ENCODE measurements around the gene GPR17.
A peak's percentile ranks its signal among the peaks of the same experiment; 100 is the strongest.

GPR17 gene

DNA sequence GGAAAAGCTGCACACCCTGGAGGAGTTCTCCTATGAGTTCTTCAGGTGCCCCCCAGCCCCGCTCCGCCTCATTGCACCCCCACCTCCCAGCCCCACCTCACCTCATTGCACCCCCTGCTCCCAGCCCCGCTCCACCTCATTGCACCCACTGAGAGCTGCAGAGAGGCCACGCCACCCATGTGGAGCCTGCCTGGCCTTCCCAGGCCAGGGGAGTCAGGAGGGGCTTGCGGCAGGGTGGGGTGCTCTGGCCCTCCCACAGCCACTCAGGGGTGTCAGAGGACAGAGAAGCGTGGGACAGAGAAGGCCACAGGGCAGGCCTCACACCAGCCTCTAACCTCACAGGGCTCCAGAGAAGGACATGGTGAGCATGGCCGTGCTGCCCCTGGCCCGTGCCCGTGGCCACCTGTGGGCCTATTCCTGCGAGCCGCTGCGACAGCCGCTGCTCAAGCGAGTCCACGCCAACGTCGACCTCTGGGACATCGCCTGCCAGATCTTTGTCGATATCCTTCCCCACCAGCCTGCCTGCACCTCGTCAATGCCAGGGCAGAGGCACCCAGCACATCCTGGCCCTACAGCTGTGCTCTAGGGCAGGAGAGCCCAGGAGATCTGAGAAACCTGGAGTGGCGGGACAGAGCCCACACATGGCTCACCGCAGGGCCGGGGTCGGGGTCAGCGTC is 15.0 kb upstream of the GPR17 start:
- DNase-seq = no peak

DNA sequence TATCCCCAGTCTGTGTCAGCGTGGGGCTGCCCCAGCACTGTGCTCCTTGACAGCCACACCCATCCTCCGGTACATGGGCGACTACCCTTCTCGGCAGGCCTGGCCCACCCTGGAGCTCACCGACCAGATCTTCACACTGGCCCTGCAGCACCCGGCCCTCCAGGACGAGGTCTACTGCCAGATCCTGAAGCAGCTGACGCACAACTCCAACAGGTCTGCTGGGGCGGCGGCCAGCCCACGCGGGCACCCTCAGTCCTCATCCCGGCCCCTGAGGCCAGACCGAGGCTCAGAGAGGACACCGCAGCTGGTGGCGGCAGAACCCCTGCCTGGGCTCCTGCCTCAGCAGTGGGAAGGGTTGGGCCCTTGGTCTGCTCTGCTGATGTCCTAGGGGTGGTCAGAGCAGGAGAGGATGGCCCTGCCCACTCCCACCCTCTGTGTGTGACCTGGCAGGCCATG is 14.4 kb upstream of the GPR17 start:
- no peak for DNase-seq

DNA sequence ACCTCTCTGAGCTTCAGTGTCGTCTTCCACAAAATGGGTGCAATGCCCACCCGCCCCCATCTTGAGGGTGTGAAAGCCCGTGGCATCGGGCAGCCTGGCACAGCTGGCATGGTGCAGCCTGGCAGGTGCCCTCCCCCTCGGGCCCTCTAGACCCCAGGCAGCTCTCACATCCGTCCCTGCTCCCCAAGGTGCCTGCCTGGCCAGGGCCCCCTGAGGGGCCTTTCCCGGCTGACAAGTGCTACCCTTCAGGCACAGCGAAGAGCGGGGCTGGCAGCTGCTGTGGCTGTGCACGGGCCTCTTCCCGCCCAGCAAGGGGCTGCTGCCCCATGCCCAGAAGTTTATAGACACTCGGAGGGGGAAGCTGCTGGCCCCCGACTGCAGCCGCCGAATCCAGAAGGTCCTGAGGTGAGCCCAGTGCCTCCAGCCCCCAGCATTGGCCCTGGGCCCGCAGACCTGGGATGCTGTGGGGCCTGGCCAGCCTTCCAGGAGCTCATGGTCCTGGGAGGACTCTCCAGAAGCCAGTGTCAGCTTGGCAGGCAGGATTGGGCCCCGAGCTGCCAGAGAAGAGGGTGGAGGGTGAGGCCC is 13.9 kb upstream of the GPR17 start:
- no peak for DNase-seq

DNA sequence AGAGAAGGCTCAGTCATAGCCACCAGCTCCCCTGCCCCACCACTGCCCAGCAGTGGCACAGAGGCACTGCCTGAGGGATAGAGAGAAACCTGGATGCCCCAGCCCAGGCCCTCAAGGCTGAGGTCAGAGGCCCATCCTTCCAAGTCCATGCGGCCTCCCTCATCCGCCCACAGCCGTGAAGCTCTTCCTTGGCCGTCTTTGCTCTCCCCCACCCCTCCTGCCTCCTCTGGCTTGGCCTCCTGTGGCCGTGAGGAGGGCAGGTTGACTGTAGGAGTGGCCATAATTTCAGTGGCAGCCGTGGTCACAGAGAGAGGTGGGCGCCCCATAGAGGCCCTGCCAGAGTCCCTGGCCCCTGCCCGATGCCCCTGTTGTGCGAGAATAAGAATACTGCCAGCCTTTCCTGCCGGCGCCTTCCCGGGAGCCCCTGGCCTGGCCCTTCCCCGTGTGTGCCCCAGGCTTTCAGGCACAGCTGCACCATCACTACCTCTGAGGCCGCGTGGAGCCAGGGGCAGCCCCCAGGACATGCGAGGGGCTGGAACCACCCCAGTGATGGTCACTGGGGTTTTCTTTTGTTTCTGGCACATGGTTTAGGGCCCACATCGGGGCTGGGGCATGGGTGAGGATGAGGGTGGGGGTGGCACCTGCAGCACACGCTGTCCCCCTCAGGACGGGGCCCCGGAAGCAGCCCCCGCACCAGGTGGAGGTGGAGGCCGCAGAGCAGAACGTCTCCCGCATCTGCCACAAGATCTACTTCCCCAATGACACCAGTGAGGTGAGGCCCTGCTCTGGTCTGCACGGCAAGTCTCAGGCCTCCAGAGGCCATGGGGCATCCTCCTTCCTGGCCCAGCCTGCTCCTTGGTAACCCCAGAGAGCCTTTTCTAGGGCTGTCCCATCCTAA is 13.1 kb upstream of the GPR17 start:
- DNase-seq = no peak

DNA sequence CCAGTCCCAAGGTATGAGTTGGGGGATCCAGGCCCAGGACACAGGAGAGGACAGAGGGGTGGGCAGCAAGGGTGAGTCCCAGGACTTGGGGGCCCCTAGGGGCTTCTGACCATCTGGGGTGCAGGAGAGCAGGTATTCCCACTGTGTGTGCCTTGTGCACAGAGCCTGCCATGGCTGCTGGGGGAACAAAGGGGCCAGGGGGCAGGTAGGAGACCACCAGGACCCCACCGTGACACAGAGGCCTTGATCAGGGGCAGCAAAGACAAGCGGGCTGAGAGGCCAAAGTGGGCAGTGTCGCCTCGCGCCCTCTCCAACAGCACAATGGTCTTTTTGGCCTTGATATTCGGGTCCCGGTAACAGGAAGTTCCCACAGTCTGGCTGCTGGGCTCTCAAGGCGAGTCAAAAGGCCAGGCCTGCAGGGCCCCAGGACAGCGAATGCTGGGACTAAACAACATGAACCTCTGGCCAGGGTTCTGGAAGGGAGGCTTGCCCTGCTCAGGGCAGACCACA is 12.3 kb upstream of the GPR17 start:
- DNase-seq = no peak

DNA sequence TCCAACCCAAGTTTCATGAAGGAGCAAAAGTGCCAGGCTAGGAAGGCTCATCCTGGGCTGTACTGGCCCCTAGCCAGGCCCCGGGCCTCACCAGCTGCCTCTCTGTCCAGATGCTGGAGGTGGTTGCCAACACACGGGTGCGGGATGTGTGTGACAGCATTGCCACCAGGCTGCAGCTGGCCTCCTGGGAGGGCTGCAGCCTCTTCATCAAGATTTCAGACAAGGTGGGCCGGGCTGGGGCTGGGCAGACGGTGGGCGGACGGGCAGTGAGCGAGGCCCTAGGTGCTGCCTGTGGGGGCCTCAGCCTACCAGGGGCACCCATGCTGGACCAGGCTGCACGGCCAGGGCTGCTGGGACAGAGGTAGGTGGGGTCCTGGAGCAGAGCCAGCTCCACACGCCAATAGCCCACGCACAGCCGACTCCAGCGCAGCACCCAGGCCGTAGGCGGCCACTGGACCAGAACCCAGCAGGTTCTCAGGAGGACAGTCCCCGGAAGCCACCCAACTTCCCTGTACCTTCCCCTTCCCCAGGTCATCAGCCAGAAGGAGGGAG is 11.8 kb upstream of the GPR17 start:
- no peak for DNase-seq

DNA sequence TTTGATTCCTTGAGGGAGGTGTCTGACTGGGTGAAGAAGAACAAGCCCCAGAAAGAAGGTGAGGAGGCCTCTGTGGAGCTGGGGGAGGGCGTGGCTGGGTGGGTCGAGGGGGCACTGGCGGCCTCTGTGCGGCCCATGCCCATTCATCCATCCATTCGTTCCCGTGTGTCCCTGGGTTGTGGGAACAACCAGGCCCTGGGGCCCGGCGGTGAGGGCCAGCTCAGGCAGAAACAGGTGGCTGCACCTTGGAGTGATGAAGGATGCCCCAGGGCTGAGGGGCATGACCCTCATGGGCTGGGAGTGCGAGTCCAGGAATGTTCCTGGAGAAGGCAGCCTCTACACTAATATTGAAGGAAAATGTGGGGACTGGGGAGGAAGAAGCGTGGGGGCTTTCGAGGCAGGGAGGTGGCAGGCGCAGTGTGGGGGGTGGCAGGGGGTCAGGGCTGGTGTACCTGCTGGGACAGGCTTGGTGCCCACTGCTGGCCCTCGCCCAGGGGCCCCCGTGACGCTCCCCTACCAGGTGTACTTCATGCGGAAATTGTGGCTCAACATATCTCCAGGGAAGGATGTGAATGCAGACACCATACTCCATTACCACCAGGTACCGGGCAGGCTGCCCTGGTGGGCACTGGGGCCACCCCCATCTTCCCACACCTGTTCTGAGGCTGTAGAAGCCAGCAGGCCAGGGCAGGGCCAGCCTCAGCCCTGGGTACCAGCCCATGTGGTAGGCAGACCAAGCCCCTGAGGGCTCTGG is 11.2 kb upstream of the GPR17 start:
- DNase-seq = no peak

DNA sequence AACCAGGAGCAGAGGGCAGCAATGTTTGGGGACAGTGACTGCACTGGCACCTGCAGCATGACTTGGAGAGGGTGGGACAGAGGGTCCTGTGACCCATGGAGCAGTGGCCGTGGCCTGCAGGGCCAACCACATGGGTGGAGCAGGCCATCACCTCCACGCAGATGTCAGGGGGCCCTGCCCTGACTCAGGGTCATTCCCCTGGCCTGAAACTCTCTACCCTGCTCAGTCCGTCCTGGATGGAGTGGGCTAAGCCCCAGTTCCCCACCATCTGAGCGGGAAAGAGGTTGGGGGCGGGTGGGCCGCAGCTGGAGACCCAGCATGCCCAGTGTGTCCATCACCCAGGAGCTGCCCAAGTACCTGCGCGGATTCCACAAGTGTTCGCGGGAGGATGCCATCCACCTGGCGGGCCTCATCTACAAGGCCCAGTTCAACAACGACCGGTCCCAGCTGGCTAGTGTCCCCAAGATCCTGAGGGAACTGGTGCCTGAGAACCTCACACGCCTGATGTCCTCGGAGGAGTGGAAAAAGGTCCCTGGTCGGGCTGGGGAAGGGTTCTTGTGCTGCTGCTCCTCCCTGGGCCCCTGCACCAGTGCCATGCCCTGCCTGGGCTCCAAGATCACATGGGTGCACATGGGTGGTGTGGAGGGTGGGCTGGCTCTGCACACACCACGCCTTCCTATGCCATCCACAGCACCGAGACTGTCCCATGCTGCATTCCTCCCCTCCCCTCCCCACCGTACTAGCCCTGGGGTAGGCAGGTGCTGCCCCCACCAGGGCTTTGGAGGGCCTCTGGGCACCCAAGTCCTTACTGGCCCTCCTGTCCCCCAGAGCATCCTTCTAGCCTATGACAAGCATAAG is 10.3 kb upstream of the GPR17 start:
- no peak for DNase-seq

DNA sequence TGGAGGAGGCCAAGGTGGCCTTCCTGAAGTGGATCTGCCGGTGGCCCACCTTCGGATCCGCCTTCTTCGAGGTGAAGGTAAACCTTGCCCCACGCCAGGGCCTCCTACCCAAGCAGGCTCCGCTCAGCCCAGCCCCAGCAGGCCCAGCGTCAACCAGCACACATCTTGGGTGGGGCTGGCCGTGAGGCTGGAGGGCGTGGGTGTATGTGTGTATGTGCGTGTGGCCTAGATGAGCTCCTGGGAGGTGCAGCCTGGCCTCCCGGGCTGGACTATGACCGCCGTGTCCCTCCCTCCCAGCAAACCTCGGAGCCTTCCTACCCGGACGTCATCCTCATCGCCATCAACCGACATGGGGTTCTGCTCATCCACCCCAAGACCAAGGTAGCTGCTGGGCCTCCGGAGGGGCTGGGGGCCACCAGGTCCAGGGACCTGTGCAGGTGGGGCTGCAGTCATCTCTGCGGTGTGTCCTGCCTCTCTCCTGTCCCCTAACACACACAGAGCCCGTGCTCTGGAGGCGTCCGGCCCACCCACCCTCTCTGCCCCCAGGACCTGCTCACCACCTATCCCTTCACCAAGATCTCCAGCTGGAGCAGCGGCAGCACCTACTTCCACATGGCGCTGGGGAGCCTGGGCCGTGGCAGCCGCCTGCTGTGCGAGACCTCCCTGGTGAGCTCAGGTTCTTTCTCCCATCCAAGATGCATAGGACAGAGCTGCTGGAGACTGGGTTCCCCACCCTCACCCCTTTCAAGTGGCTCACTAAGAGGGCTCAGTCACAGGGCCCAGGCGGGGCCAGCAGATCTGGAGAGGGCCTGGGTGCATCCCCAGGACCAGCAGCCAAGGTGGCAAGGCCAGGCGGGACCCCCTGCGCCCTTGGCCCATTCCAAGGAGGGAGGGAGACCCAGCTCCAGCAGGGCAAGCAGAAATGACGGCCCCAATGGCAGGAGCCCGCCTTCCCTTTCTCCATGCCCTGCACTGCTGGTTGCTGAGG is 9.4 kb upstream of the GPR17 start:
- DNase-seq = no peak

DNA sequence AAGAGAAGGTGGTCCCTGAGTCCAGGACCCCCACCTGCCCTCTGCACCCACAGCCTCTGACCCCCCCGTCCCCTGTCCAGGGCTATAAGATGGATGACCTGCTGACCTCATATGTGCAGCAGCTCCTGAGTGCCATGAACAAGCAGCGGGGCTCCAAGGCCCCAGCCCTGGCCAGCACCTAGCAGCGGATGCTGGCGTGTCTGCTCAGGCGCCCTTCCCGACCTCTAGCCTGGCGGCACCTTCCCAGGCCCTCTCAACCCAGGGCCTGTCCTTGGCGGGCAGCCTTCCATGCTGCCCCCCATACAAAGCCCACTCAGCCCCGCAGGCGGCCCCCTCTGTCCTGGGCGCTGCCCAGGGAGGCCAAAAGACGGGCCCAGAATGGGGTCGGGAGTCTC is 8.7 kb upstream of the GPR17 start:
- no peak for DNase-seq

DNA sequence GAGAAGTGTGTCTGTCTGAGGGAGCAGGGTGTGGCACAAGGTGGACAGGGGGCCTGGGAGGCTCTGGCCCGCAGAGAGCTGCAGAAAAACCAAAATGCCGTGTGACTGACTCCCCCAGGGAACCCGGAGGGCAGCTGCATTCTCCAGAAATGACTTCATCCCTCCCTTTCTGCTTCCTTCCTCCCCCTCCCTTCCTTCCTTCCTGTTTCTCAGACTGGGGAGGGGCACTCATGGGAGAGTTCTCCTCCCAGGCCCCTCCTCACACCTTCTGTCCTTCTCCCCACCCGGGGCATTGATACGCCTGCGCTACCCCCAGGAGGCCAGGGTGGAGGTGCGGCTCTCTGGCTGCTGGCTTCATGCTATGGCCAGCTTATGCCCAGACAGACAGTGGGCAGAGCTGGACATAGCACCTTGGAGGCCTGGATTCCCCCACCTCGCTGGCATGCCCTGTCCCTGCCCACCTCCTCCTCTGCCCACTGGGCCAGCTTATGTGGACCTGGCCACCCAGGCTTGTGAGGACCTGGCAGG is 8.2 kb upstream of the GPR17 start:
- DNase-seq = peak; percentile 89

DNA sequence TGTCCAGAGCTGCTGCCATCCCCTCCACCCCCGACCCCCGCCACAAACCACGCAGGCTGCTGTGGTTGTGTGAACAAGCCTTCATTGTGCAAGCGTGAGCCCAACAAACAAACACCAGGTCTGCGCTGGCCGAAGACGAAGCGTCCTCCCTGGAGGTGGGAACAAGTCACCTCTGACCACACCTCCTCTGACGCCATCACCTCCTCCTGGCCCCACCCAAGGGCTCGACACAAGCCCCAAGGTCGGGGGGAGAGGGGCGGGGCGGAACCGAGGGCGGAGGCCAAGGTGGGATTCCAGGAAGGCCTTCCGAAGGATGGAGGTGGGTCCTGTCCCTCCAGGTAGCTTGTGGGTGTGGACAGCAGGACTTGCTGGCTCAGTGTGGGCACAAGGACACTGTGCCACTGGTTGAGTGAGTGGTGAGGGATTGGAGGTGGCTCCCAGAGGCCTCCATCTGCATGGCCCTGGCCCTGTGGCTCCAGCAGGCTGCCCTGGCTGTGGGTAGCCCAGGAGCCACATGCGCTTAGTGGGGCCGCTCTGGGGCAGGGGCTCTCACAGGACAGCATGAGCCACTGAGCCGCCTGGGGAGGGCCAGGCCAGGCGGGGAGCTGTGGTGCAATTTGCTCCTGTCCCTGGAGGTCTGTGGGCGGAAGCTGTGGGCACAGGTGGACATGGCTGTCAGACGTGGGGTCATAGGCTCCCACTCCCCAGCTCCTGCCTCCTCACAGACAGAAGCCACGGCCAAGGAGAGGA is 7.4 kb upstream of the GPR17 start:
- DNase-seq = no peak

DNA sequence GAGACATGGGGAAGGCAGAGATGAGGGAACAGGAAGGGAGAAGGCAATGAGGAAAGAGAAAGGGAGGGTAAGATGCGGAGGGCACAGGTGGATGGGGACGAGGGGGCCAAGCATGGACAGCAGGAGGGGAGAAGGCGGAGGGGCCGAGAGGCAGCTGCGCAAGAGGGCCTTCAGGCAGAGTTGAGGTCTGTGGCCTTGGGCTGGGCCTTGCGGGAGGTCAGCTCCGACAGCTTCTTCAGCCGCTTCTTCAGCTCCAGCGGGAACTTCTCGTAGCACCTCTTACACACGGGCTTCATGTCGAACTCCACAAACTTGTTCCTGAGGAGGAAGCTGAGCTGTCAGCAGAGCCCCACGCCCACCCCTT is 6.9 kb upstream of the GPR17 start:
- no peak for DNase-seq

DNA sequence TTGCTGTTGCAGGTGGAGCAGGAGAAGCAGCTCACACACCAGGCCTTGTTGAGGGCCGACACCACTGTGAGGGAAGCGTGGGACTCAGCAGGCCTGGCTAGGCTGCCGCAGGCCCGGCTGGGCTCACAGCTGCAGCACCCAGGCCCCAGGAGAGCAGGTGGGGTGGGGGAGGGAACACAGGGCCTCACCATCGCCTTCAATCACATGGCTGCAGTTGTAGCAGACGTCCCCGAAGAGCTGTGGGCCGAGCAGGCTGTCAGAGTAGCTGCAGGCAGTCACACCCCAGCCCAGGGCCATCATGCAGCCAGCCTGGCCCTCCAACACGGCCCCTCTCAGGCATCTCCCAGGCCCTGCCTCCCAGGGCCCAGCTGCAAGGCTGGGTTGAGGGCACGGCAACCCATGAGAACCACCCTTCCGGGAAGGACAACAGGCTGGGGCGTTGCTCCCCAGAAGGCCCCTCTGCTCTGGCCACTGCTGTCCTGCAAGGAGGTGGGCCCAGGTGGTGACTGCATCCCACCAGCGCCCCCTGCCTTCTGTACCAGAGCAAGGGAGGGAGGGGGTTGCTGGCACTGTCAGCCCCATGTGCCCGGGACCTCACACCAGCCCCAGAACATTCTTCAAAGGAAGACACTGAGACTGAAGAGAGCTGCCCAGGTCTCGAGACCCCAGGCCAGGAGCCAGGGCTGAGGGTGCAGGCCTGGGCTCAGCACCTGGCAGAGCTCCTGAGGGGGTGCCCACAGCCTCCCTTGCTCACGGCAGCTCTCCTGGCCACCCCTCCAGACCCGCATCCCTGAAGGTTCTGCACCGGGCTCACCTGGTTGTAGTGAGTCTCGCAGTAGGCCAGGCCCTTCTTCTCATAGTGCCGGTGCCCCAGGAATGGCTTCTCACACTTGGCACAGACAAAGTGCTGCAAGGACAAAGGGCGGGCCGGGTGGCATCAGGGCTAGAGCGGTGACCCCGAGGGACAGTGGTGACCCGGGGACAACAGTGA is 5.6 kb upstream of the GPR17 start:
- DNase-seq = no peak

DNA sequence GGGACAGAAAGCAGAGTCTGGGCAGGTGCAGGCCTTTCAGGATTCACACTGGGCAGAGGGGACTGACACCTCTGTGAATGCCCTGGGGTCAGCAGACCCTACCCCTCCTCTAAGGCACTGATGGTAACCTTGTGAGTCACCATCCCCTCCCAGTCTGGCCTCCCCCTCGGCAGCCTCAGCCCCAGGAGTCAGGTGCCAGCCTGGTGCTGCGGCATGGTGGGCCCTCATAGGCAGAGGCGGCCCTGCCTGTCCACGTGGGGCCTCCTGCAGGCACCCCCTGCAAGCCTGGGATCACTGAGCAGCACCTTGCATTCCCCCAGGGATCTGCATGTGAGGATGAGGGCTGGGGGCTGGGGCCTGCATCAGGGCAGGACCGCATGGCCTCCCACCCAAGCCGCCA is 4.8 kb upstream of the GPR17 start:
- DNase-seq = no peak

DNA sequence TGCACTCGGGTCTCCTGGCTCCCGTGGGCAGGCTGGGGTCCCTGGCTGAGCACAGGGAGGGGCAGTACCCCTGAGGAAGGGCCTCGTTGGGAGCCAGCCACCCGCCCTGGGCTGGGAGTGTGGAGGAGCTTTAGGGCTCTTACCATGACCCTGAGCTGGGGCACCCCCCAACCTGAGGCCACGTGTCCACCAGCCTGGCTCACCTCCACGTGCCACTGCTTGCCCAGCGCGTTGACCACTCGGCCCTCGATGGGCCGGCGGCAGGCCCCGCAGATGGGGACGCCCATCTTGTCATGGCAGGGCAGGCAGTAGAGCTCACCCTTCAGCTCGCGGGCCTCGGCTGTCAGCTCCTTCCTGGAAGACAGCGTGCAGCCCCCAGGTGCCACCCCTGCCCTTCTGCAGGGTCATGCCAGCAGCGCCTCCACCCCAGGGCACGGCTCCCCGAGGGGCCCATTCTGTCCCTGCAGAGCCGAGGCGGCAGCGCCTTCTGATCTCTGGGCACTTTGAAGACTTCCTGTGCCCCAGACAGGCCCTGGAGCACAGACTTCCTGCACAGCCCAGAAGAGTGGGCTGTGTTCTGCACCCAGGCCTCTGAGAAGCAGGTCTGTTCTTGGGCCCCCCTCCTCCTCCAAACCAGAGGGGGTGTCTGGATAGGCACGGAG is 4.0 kb upstream of the GPR17 start:
- DNase-seq = no peak

DNA sequence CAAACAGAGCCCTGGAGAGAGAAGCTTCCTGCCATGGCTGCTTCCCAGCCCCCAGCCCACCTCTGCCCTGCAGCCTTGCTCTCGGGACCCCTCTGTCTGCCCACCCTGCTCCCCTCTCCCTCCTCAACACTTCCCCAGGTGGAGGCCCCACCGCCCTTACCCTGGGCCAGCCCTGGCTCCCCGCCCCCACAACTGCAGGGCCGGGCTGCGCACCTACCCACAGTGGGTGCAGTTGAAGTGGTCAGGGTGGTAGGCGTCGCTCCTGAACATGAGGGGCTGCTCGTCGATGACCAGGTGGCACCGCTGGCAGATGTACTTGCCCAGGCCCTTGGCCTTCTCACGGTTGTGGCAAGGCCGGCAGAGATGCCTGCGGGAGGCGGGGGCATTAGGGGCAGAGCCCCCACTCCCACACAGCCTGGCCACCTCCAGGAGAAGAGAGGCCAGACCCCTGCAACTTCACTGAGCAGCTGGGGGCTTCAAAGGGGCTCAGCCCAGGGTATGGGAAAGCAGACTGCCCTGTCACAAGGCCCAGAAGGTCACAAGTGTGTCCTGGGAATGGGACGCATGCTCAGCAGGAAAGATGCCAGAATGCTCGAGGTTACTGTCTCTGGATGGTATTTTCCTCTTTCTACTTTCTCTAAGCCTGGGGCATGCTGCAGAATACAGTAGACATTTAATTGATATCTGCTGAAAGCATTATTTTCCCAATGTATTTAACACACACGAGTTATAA is 3.1 kb upstream of the GPR17 start:
- no peak for DNase-seq
